ENCODE results near the gene API5.
"Not testable (repeated sequence)": the region's sequence is repeated elsewhere in the genome, so short reads cannot be mapped to it uniquely, and the experiment has no call there.

The API5 gene

GRCh38 chr11:43311791-43312607 is at the start of gene API5:
Gene API5 (plus strand): TSS chr11:43311996. CDS start chr11:43312128, 132 bp downstream.
- FAIRE-seq, result peak; percentile 94

- no peak for FAIRE-seq
These were observed 43.8 kb upstream of the API5 start for GRCh38 chr11:43267856-43268580.

GRCh38 chr11:43268786-43269185 is 43.0 kb upstream of the API5 start:
- FAIRE-seq, result no peak

GRCh38 chr11:43269254-43269918 is 42.4 kb upstream of the API5 start:
- no peak for FAIRE-seq

- FAIRE-seq, result no peak
These were observed 41.3 kb upstream of the API5 start for GRCh38 chr11:43270468-43270867.

- peak; percentile 35 for FAIRE-seq
These were observed 33.4 kb upstream of the API5 start for GRCh38 chr11:43278193-43278956.

- no peak for FAIRE-seq
These were observed 29.0 kb upstream of the API5 start for GRCh38 chr11:43282607-43283440.

- FAIRE-seq, result no peak
These were observed 26.0 kb upstream of the API5 start for GRCh38 chr11:43285826-43286225.

GRCh38 chr11:43289368-43289767 is 22.4 kb upstream of the API5 start:
- no peak for FAIRE-seq

- FAIRE-seq, result no peak
These were observed 13.4 kb upstream of the API5 start for GRCh38 chr11:43298397-43298796.

- FAIRE-seq, result no peak
These were observed 4.2 kb downstream of the API5 start for GRCh38 chr11:43315966-43316365.

- FAIRE-seq, result no peak
These were observed 4.7 kb downstream of the API5 start for GRCh38 chr11:43316451-43316850.

- FAIRE-seq, result no peak
These were observed 16.2 kb downstream of the API5 start for GRCh38 chr11:43327987-43328386.

GRCh38 chr11:43328482-43328881 is 16.7 kb downstream of the API5 start:
- FAIRE-seq, result no peak

- FAIRE-seq, result no peak
These were observed 29.4 kb downstream of the API5 start for GRCh38 chr11:43341159-43341558.

- FAIRE-seq, result not testable (repeated sequence)
These were observed 39.6 kb downstream of the API5 start for GRCh38 chr11:43351426-43351825.

GRCh38 chr11:43354311-43354710 is 42.5 kb downstream of the API5 start:
- FAIRE-seq, result peak; percentile 16

GRCh38 chr11:43356336-43356735 is 44.5 kb downstream of the API5 start:
- FAIRE-seq, result no peak

- no peak for FAIRE-seq
These were observed 46.5 kb downstream of the API5 start for GRCh38 chr11:43358279-43358800.

- peak; percentile 87 for FAIRE-seq
These were observed 47.1 kb downstream of the API5 start, which contains the start of gene TTC17 for GRCh38 chr11:43358801-43359421. Gene TTC17 (plus strand): TSS chr11:43358920. CDS start chr11:43358955, 35 bp downstream.

- no peak for FAIRE-seq
These were observed 47.6 kb downstream of the API5 start for GRCh38 chr11:43359422-43359818.
